Uterus (tissue), 4 donors: ENCODE measurements around the gene CPTP. TPM values are rescaled to one million over a fixed set of nuclear protein-coding genes. Genes with fewer than 3 reads are reported as not detected.
A peak's percentile ranks its signal among the peaks of the same experiment; 100 is the strongest.

ENCODE experiments used
- DNase-seq, 2 donors: peaks; one replicate each; pipeline ENCODE4 v3.0.0-alpha.2; 2019 to 2020
- H3K27ac ChIP-seq, 2 donors: fragments of 200-600 bp; sonication (generic); 1 replicate in 1 of 2; 2 replicates in 1 of 2; pipeline ENCODE4 v1.5.1; 2016 to 2018
- H3K27me3 ChIP-seq, 2 donors: fragments of 200-600 bp; sonication (generic); one replicate each; pipeline ENCODE4 v1.5.1; 2018 to 2019; ENCODE audit warnings: control low read depth in 1 of 2
- H3K36me3 ChIP-seq, 2 donors: fragments of 200-600 bp; sonication (generic); one replicate each; pipeline ENCODE4 v1.5.1; 2019; ENCODE audit warnings: control low read depth in 1 of 2
- H3K4me1 ChIP-seq, 2 donors: fragments of 200-600 bp; sonication (generic); one replicate each; pipeline ENCODE4 v1.5.1; 2018 to 2019; ENCODE audit warnings: control low read depth in 1 of 2
- H3K4me3 ChIP-seq, 2 donors: fragments of 200-600 bp; sonication (generic); 1 replicate in 1 of 2; 2 replicates in 1 of 2; pipeline ENCODE4 v1.5.1; 2018 to 2019; ENCODE audit warnings: mild to moderate bottlenecking in 1 of 2
- H3K9me3 ChIP-seq, 2 donors: fragments of 200-600 bp; sonication (generic); one replicate each; pipeline ENCODE4 v1.5.1; 2019; ENCODE audit warnings: control low read depth in 1 of 2
- CTCF ChIP-seq, 4 experiments: fragments of 200-600 bp in 2 of 4; fragments of 450-650 bp in 2 of 4; sonication (generic) in 2 of 4; IDR thresholded peaks; one replicate each; pipeline ENCODE4 v1.5.1; 2016 to 2019; ENCODE audit warnings: antibody characterized with exemption in 4 of 4, mild to moderate bottlenecking in 2 of 4, moderate library complexity in 1 of 4
- POLR2A ChIP-seq, 2 donors: fragments of 450-650 bp; IDR thresholded peaks; one replicate each; pipeline ENCODE4 v1.6.1; 2016; ENCODE audit warnings: antibody characterized with exemption in 2 of 2, mild to moderate bottlenecking in 1 of 2, moderate library complexity in 1 of 2
- intact Hi-C: fragments of 100-400 bp; cut with DNase I; formaldehyde crosslinking; loops from one replicate; pipeline ENCODE4 v1.15.1; 2023; ENCODE audit warnings: low total_unique reads
- total RNA-seq, 4 donors: library from RNA; depleted of rRNA in 3 of 4; stranded (reverse); fragments of >200 nt in 3 of 4; gene quantifications; one replicate each; pipeline versions ENCODE4 v1.1.0 to v1.2.4, GENCODE V29; 2014 to 2023
- donor health status: DM: yes; HTN: yes; CAD: no.

CPTP gene
- total RNA-seq, 4 donors from 2014 or later: 3.5 to 23.9 (median 16.4) TPM

- Histone ChIP-seq H3K4me3 (no peak overlapping the region), H3K36me3 (no peaks in the 10 kb centered on the region), H3K4me1 (peaks cover 0 to 5% of the 10 kb centered on the region in 2 donors), H3K27ac (no peak overlapping the region), H3K27me3 (no peaks in the 10 kb centered on the region), H3K9me3 (no peaks in the 10 kb centered on the region)
- TF ChIP-seq CTCF (IDR thresholded peaks at IDR 0.05) (peak in 1 of 4 experiments; percentile 13), POLR2A (IDR thresholded peaks at IDR 0.05) (no peak)
- DNase-seq: no peak
- intact Hi-C loops: loop anchor here (10.0 kb wide), 1 partner anchor 55 kb away; the partner anchor contains the start of gene MXRA8
Measured at GRCh38 chr1:1299686-1300351, 24.8 kb upstream of the CPTP start.

- Histone ChIP-seq H3K9me3 (no peaks in the 10 kb centered on the region), H3K4me3 (no peak overlapping the region), H3K4me1 (peaks cover 0 to 9% of the 10 kb centered on the region in 2 donors), H3K36me3 (no peaks in the 10 kb centered on the region), H3K27ac (no peak overlapping the region), H3K27me3 (no peaks in the 10 kb centered on the region)
- DNase-seq: no peak
- intact Hi-C loops: loop anchor here (10.0 kb wide), 1 partner anchor 54 kb away; the partner anchor contains the start of gene MXRA8
- no peak for TF ChIP-seq POLR2A (IDR thresholded peaks at IDR 0.05)
Measured at GRCh38 chr1:1300352-1300739, 24.3 kb upstream of the CPTP start.

GRCh38 chr1:1302006-1302430 is 22.6 kb upstream of the CPTP start:
- Histone ChIP-seq H3K4me1 (peaks cover 0 to 25% of the 10 kb centered on the region in 2 donors), H3K27me3 (no peaks in the 10 kb centered on the region), H3K9me3 (no peaks in the 10 kb centered on the region), H3K4me3 (no peak overlapping the region), H3K27ac (no peak overlapping the region), H3K36me3 (no peaks in the 10 kb centered on the region)
- no peak for DNase-seq
- TF ChIP-seq POLR2A (IDR thresholded peaks at IDR 0.05) (no peak), CTCF (IDR thresholded peaks at IDR 0.05) (no peak)
- intact Hi-C loops: loop anchor here (10.0 kb wide), 1 partner anchor 53 kb away; the partner anchor contains the start of gene MXRA8

DNA sequence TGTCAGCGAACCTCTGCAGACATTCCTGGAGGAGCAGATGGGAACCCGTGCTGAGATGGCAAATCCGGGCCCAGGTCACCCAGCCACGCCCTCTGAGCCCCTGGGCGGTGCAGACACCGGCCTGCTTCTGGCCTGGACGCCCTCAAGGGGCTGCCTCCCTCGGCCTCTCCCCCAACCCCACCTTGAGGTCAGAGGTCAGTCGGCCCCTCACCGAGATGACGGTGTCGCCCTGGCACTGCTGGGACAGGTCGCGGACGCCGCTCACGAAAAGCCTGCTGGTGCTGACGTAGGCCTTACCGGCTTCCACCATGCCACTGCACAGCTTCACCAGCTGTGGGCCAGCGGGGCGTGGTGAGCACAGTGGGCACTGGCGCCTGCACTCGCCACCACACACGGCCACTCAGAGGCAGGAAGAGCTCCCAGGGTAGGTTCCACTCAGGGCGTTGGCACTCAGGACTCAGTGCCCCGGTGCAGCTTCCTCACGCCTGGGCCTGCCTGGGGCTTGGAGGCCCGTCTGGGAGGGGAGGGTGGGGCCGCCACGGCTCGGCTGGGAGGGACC is 21.6 kb upstream of the CPTP start:
- peak overlapping the region in 1 of 2 donors; percentile 87 for H3K27ac ChIP-seq

GRCh38 chr1:1303736-1304135 is 20.9 kb upstream of the CPTP start:
- TF ChIP-seq POLR2A (IDR thresholded peaks at IDR 0.05) (no peak), CTCF (IDR thresholded peaks at IDR 0.05) (no peak)
- DNase-seq: no peak
- Histone ChIP-seq H3K27me3 (no peaks in the 10 kb centered on the region), H3K4me3 (peak overlapping the region in 1 of 2 donors; percentile 66), H3K9me3 (no peaks in the 10 kb centered on the region), H3K27ac (peak overlapping the region; percentile 87), H3K4me1 (peaks cover 0 to 25% of the 10 kb centered on the region in 2 donors), H3K36me3 (no peaks in the 10 kb centered on the region)
- intact Hi-C loops: loop anchor here (10.0 kb wide), 1 partner anchor 51 kb away; the partner anchor contains the start of gene MXRA8

More for the DNA sequence above, 21.6 kb upstream of the CPTP start:
- Histone ChIP-seq H3K36me3 (no peaks in the 10 kb centered on the region), H3K4me3 (no peak overlapping the region), H3K9me3 (no peaks in the 10 kb centered on the region), H3K27me3 (no peaks in the 10 kb centered on the region), H3K4me1 (peaks cover 0 to 25% of the 10 kb centered on the region in 2 donors)
- TF ChIP-seq CTCF (IDR thresholded peaks at IDR 0.05) (no peak), POLR2A (IDR thresholded peaks at IDR 0.05) (no peak)
- intact Hi-C loops: loop anchor here (10.0 kb wide), 1 partner anchor 52 kb away; the partner anchor contains the start of gene MXRA8
- no peak for DNase-seq
